PC-3 (cell line): ENCODE measurements around the gene STARD6.

Source experiments
- EZH2 ChIP-seq: fragments of 300-600 bp; sonication (generic); IDR thresholded peaks from one replicate; pipeline ENCODE4 v1.6.1; 2017; ENCODE audit warnings: antibody characterized with exemption, mild to moderate bottlenecking, low read length; ENCODE audit not compliant: unreplicated experiment
- EZH2phosphoT487 ChIP-seq: fragments of 300-600 bp; sonication (generic); IDR thresholded peaks from 2 replicates; pipeline ENCODE4 v1.6.1; 2018; ENCODE audit warnings: mild to moderate bottlenecking, antibody characterized with exemption, low read length, borderline replicate concordance
- TF ChIP-seq, protein P1 (sequence below): fragments of 300-600 bp; sonication (generic); conservative IDR thresholded peaks from 2 replicates; pipeline ENCODE4 v1.5.1; 2017; ENCODE audit warnings: antibody characterized with exemption, low read depth, mild to moderate bottlenecking, low read length

DNA sequence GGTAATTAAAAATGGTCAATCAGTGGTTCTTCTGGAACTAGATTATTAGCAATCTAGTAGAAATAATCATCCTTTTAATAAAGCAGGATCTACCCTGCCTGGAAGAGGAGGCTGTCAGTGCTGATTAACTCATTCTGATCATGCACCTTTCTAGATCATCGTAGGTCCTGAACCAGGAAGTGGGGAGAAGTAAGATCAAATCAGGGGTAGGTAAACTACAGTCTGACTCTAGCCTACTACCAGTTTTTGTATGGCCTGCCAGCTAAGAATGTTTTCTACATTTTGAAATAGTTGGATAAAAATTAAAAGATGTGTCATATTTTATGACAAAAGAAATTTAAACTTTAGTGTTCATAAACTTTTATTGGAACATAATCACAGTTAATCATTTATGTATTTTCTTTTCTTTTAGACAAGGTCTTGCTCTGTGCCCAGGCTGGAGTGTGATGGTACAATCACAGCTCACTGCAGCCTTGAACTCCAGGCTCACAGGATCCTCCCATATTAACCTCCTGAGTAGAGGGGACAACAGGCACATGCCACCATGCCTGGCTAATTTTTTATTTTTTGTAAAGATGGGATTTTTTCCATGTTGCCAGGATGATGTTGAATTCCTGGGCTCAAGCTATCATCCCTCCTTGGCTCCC is 36.1 kb upstream of the STARD6 start:
- TF ChIP-seq, protein P1, sequence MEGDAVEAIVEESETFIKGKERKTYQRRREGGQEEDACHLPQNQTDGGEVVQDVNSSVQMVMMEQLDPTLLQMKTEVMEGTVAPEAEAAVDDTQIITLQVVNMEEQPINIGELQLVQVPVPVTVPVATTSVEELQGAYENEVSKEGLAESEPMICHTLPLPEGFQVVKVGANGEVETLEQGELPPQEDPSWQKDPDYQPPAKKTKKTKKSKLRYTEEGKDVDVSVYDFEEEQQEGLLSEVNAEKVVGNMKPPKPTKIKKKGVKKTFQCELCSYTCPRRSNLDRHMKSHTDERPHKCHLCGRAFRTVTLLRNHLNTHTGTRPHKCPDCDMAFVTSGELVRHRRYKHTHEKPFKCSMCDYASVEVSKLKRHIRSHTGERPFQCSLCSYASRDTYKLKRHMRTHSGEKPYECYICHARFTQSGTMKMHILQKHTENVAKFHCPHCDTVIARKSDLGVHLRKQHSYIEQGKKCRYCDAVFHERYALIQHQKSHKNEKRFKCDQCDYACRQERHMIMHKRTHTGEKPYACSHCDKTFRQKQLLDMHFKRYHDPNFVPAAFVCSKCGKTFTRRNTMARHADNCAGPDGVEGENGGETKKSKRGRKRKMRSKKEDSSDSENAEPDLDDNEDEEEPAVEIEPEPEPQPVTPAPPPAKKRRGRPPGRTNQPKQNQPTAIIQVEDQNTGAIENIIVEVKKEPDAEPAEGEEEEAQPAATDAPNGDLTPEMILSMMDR = no peak
- TF ChIP-seq EZH2 (no peak), EZH2phosphoT487 (no peak)
